SKM-1 treated with dmso at 0.1 percent for 144 hours (cell line): ENCODE results near the gene EP300.
"Not testable (repeated sequence)": the region's sequence is repeated elsewhere in the genome, so short reads cannot be mapped to it uniquely, and the experiment has no call there.

Experiments used
- DNase-seq: peaks from one replicate; lab custom pipeline; 2025; ENCODE audit not compliant: unreplicated experiment; lab: John Stamatoyannopoulos, UW

The EP300 gene

DNA sequence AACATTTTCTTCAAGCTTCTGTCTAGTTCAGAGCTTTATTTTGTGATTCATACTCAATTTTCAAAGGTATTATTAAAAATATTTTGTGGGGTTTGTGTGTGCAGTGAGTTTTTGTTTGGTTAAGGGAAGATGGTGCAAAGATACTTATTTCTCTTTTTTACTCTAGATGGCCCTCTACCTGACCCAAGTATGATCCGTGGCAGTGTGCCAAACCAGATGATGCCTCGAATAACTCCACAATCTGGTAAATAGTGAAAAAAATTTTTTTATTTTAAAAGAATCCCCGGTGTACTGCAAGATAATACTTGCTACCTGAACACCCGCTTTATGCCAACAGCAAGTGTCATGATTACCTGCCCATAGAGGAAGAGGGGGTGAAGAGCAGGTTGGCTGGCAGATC is 54.2 kb downstream of the EP300 start:
- DNase-seq, result no peak

DNA sequence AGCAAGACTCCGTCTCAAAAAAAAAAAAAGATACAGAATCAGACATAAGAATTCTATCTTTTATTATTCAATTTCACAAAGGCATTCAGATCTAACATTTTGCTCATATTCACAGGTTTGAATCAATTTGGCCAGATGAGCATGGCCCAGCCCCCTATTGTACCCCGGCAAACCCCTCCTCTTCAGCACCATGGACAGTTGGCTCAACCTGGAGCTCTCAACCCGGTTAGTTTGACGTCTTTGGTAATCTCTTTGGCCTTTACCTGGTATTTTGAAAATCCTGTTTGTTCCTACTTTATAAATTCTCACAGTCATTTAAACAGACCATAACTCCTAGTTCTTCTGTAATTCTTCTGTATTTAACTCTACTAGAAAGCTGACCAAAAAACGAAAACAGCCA is 55.3 kb downstream of the EP300 start:
- DNase-seq, result no peak

DNA sequence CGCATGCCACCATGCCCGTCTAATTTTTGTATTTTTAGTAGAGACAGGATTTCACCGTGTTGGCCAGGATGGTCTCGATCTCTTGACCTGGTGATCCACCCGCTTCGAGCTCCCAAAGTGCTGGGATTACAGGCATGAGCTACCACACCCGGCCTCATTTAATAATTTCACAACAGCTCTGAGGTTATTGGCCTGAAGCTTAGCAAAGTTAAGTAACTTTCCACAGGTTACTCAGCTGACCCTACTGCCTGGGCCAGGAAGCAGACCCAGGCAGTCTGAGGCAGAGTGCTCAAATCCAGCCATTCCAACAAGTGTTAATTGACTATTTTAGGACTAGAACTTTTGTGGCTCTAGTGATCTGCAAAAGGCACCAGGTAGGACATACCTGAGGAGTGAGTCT is 60.5 kb downstream of the EP300 start:
- DNase-seq, result no peak

DNA sequence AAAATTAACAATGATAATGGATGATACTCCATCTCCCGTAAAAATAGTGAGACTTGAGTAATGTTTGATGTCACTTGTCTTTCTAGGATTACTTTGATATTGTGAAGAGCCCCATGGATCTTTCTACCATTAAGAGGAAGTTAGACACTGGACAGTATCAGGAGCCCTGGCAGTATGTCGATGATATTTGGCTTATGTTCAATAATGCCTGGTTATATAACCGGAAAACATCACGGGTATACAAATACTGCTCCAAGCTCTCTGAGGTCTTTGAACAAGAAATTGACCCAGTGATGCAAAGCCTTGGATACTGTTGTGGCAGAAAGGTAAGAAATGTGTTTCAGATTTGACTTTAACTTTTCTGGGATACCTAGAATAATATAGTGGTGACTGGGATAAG is 64.7 kb downstream of the EP300 start:
- no peak for DNase-seq

DNA sequence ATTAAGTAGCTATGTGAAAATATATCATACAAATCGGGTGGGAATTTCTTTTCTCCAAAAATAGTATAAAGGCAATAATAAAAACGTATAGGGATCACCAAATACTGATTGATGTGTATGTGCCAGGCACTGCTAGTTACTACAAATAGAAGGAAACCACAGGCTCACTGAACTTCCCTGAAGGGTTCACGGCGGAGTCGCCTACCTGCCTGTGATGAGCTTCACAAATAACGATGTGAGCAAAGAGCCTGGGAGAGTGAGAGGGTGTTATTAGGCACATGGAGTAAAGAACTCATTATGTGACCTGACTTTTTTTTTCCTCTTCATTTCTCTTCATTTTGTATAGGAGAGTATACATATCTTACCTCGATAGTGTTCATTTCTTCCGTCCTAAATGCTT is 76.8 kb downstream of the EP300 start:
- DNase-seq, result no peak

DNA sequence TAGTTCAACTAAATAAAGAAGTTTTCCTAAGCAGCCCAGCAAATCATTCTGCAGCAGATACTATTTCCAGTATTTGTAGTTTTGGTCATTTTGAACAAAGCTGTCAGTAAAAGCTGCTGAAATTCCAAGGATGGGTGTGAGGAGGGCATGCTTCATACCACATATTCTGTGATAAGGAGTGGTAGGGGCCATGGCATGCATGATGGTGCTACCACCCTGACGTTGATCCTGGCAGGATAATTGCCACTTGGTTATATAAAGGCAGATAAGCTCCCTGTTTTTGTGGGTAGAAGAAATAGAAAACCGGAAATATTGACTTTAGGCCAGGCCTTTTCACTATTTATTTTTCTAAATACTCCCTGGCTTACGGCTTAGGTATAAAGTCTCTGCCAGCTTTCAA is 79.6 kb downstream of the EP300 start:
- DNase-seq, result no peak

DNA sequence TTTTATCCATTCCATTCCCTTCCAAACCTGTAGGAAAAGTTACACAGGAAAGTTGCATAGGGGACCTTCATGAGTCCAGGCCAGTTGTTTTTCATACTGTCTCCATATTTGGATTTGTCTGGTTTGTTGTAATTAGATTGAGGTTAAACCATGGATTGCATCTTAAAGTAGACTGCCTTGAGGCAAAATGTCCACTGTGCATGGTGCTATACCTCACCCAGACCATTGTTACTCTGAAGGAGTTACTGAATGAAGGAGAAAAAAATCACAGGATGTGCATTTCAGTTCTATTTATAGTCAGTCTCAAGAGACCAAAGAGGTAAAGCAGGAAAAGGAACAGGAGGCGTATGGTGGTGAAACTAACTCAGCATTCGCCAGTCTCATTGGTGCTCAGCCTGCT is 83.2 kb downstream of the EP300 start:
- DNase-seq, result no peak

DNA sequence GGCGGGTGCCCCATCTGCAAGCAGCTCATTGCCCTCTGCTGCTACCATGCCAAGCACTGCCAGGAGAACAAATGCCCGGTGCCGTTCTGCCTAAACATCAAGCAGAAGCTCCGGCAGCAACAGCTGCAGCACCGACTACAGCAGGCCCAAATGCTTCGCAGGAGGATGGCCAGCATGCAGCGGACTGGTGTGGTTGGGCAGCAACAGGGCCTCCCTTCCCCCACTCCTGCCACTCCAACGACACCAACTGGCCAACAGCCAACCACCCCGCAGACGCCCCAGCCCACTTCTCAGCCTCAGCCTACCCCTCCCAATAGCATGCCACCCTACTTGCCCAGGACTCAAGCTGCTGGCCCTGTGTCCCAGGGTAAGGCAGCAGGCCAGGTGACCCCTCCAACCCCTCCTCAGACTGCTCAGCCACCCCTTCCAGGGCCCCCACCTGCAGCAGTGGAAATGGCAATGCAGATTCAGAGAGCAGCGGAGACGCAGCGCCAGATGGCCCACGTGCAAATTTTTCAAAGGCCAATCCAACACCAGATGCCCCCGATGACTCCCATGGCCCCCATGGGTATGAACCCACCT is 84.7 kb downstream of the EP300 start:
- no peak for DNase-seq

DNA sequence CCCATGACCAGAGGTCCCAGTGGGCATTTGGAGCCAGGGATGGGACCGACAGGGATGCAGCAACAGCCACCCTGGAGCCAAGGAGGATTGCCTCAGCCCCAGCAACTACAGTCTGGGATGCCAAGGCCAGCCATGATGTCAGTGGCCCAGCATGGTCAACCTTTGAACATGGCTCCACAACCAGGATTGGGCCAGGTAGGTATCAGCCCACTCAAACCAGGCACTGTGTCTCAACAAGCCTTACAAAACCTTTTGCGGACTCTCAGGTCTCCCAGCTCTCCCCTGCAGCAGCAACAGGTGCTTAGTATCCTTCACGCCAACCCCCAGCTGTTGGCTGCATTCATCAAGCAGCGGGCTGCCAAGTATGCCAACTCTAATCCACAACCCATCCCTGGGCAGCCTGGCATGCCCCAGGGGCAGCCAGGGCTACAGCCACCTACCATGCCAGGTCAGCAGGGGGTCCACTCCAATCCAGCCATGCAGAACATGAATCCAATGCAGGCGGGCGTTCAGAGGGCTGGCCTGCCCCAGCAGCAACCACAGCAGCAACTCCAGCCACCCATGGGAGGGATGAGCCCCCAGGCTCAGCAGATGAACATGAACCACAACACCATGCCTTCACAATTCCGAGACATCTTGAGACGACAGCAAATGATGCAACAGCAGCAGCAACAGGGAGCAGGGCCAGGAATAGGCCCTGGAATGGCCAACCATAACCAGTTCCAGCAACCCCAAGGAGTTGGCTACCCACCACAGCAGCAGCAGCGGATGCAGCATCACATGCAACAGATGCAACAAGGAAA is 85.4 kb downstream of the EP300 start:
- DNase-seq, result no peak

DNA sequence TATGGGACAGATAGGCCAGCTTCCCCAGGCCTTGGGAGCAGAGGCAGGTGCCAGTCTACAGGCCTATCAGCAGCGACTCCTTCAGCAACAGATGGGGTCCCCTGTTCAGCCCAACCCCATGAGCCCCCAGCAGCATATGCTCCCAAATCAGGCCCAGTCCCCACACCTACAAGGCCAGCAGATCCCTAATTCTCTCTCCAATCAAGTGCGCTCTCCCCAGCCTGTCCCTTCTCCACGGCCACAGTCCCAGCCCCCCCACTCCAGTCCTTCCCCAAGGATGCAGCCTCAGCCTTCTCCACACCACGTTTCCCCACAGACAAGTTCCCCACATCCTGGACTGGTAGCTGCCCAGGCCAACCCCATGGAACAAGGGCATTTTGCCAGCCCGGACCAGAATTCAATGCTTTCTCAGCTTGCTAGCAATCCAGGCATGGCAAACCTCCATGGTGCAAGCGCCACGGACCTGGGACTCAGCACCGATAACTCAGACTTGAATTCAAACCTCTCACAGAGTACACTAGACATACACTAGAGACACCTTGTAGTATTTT is 86.1 kb downstream of the EP300 start:
- no peak for DNase-seq

DNA sequence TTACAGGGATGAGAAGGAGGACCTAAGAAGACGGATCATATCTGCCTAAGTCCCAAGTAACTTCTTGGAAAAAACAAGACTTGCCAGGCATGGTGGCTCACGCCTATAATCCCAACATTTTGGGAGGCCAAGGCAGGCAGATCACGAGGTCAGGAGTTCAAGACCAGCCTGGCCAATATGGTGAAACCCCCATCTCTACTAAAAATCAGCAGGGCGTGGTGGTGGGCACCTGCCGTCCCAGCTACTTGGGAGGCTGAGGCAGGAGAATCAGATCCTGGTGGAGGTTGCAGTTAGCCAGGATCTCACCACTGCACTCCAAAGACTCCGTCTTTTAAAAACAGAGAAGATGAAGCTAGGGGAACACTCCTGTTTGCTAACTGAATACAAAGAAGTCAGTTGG is 88.0 kb downstream of the EP300 start:
- DNase-seq, result not testable (repeated sequence)

DNA sequence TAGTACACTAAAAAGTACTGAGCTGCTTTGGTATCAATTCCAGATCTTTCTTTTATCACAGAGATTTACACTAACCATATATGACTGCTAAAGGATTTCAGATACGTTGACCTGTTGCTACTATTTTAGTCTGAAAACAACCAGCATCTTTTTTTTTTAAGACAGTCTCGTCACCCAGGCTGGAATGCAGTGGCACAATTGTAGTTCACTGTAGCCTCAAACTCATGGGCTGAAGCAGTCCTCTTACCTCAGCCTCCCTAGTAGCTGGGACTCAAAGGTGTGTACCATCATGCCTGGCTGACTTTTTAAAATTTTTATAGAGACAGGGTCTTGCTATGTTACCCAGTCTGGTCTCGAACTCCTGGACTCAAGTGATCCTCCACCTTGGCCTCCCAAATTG is 88.5 kb downstream of the EP300 start:
- no peak for DNase-seq

DNA sequence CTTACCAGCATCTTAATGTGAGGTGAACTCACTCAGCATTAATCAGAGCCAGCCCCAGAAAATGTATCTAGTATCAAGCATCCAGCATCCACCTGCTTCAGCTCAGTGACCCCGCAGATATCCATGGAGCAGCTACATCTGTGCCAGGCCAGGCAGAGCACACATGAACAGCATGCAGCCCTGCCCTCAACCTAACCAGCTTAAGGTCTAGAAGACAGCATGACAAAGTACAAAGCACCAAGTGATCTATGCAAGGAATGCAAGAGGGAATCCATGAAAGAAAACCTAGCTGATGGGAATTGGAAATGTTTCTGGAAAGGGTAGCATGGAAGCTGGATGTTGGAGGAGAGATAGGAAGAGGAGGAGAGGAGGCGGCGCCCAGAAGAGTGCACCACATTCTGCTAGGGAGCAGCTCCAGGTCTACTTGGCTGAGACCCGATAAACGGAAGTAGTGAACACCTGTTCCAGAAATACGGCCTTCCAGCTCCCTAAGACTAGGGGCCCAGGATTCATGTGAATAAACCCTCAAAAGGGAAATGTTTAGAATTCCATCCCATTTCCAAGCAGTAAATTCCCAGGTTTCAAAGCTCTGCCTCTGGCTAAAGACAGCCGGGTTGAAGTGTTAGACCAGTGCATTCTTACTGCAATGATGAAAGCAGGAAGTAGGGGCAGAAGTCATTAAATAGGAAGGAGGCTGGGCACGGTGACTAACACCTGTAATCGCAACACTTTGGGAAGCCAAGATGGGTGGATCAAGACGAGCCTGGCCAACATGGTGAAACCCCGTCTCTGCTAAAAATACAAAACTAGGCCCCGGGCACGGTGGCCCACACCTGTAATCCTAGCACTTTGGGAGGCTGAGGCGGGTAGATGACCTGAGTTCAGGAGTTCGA is 89.2 kb downstream of the EP300 start:
- peak; percentile 70 for DNase-seq

DNA sequence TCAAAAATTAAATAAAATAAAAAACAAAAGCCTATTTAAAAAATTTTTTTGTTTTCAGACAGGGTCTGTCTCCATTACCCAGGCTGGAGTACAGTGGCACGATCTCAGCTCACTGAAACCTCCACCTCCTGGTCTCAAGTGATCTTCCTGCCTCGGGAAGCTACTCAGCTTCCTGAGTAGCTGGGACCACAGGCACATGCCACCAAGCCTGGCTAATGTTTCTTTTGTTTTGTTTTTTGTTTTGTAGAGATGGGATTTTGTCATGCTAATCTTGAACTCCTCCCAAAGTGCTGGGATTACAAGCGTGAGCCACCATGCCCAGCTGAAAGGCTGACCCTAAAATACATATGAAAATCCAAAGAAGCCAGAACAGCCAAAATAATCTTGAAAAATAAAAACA is 92.3 kb downstream of the EP300 start:
- DNase-seq, result no peak

DNA sequence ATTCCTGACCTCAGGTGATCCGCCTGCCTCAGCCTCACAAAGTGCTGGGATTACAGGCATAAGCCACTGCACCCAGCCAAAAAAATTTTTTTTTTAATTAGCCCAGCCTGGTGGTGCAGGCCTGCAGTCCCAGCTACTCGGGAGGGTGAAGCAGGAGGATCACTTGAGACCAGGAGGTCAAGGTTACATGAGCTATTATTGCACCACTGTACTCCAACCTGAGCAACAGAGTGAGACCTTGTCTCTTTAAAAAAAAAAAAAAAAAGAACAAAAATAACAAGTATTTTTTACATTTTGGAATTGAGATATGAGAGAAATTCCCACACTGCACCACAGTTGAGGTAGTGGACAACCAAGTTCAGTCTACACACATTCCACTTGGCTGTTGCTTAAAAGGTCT is 99.1 kb downstream of the EP300 start:
- no peak for DNase-seq

DNA sequence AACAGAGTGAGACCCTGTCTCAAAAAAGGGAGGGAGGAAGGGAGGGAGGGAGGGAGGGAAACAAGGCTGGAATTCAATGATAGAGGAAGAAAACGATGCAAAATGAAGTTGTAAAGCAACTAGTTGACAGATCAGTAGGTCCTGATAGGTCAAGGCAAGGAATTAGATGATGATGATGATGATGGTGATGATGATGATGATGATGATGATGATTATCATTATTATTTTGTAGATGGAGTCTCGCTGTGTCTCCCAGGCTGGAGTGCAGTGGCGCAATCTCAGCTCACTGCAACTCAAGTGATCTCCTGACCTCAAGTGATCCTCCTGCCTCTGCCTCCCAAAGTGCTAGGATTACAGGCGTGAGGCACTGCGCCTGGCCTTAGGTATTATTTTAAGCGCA is 101.4 kb downstream of the EP300 start:
- DNase-seq, result no peak

DNA sequence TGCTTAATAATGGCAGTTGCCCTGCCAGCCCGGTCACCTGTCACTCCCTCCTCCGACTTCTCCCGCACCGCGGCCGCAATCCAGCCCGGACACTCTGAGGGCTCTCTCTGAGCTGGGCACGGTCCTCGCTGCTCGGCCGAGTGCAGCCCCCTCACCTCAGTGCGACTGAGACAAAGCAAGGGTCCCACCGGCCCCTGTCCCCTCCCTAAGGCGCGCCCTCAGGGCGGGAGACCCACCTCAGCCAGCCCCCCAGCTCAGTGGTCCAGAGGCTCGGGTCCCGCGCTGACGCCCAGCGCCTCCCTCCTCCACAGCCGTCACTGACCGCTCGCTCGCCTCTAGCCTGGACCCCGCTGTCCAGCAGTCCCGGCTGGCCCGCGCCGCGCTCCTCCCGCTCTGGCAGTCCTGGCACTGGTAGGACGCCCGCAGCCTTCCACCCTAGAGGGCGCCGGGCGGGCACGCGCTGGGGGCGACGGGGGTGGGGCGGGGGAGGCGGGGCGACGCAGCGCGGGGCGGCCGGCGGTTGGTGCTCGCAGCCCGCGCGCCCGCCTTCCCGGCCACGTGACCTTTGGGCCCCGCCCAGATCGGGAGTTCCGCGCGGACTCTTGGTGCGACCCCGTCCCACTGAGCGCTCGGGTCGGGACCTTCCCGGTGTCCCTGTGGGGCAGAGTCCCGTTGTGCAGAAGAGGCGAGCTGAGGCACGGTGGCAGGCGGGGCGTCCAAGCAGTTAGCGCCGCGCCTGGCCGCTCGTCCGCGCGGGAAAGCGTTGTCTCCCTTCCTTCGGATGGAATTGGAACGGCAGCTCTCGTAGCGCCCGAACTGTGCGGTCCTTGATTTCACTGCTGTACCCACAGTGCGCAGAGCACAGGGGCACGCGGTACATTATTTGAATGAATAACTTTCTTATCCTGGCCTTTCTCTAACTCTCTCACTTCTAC is 104.9 kb downstream of the EP300 start:
- peak; percentile 78 for DNase-seq

DNA sequence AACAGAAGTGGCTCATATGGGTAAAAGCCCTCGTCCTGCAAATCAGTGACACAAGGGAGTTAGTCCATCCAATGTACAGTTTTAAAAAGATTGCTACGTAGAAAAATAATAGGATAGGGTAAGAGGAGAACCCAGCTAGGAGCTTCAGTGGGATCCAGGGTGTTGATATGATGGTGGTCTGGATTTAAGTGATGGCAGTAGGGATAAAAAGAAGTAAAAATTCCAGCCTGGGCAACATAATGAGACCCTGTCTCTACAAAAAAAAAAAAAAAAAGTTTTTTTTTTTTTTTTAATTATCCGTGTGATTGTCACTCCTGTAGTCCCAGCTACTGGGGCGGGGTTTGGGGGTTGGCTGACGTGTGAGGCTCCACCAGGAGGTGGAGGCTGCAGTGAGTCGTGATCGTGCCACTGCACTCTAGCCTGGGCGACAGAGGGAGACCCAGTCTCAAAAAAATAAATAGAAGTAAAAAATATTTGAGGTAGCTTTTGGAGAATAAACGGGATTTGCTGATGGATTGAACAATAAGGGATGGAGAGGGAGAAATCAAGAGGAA is 105.7 kb downstream of the EP300 start:
- no peak for DNase-seq

DNA sequence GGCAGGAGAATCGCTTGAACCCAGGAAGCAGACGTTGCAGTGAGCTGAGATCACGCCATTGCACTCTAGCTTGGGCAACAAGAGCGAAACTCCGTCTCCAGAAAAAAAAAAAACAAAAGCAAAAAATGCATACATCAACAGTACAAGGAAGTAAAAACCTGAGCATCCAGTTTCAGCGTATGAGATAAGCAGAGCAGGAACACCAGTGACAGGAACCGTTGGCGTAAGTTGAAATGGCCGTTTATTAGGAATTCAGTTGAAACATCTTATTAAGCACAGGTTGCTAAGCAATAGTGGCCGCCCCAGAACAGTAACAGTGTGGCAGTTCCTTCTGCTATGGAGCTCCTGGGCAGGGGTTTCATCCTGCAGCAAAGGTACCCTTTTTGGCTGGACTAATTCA is 108.7 kb downstream of the EP300 start:
- no peak for DNase-seq

DNA sequence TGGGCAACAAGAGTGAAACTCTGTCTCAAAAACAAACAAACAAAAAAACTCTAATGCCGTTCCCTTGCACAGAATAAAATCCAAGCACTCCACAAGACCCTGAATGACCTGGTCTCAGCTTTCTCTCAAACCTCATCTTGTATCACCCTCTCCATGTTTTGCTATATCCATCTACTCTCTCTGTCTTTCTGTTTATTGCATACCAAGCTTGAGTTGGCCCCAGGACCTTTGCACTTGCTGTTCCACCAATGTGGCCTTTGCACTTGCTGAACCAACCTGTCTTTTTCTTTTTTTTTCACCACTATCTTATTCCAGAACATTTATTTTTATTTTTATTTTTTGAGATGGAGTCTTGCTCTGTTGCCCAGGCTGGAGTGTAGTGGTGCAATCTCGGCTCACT is 110.7 kb downstream of the EP300 start:
- DNase-seq, result no peak
